Left lung (tissue), 10 donors: Measurements from ENCODE around the gene IL20RA. TPM values are rescaled to one million over a fixed set of nuclear protein-coding genes. Genes with fewer than 3 reads are reported as not detected.

ENCODE experiments used
- ATAC-seq: fragments of 200-7000 bp; cut with Tn5 transposase; one replicate; pipeline ENCODE4 v1.9.1; 2020; ENCODE audit warnings: moderate library complexity
- DNase-seq, 4 donors: peaks; one replicate each; pipeline ENCODE4 v3.0.0-alpha.2; 2013 to 2020
- H3K27ac ChIP-seq, 2 donors: fragments of 200-600 bp; sonication (generic) in 1 of 2; one replicate each; pipeline versions ENCODE4 v1.5.0 to v1.8.0; 2020 to 2021
- H3K27me3 ChIP-seq, 2 donors: fragments of 200-600 bp; sonication (generic) in 1 of 2; one replicate each; pipeline versions ENCODE4 v1.5.0 to v1.8.0; 2020 to 2021
- H3K36me3 ChIP-seq, 2 donors: fragments of 200-600 bp; sonication (generic) in 1 of 2; one replicate each; pipeline versions ENCODE4 v1.5.0 to v1.8.0; 2020 to 2021
- H3K4me1 ChIP-seq, 2 donors: fragments of 200-600 bp; one replicate each; pipeline ENCODE4 v1.8.0; 2021
- H3K4me3 ChIP-seq, 2 donors: fragments of 200-600 bp; sonication (generic) in 1 of 2; one replicate each; pipeline versions ENCODE4 v1.5.0 to v1.8.0; 2020 to 2021; ENCODE audit warnings: mild to moderate bottlenecking in 1 of 2
- H3K9me3 ChIP-seq, 2 donors: fragments of 200-600 bp; sonication (generic) in 1 of 2; one replicate each; pipeline versions ENCODE4 v1.5.0 to v1.8.0; 2020 to 2021
- intact Hi-C, 2 donors: fragments of 100-400 bp; cut with DNase I; formaldehyde crosslinking; loops; one replicate each; pipeline versions ENCODE4 v1.11.2 to v1.14.2; 2022
- polyA plus RNA-seq, 6 donors: library from polyadenylated mRNA; unstranded; fragments of 120-200 nt; gene quantifications; one replicate each; pipeline ENCODE4 v1.2.1, GENCODE V29; 2013; ENCODE audit not compliant: insufficient read length in 6 of 6
- total RNA-seq, 2 donors: library from RNA; stranded (reverse); fragmentation: NEBNext Ultra II Directional; extraction: Animal tissue kit (Norgen Biotek cat#: 25700); gene quantifications; one replicate each; pipeline ENCODE4 v1.2.1, GENCODE V29; 2021
- TF ChIP-seq, protein P1 (sequence below), 2 donors: fragments of 200-600 bp; sonication (generic) in 1 of 2; IDR thresholded peaks; one replicate each; pipeline versions ENCODE4 v1.5.0 to v1.8.0; 2021; ENCODE audit warnings: antibody characterized with exemption in 2 of 2
- donor health status: DM: no; HTN: yes; CAD: no.
- donor health status: DM: no; HTN: no; CAD: no.

The IL20RA gene
- total and polyA plus RNA-seq, 8 donors = 1.7 to 6.0 (median 2.6) TPM

- TF ChIP-seq, protein P1, sequence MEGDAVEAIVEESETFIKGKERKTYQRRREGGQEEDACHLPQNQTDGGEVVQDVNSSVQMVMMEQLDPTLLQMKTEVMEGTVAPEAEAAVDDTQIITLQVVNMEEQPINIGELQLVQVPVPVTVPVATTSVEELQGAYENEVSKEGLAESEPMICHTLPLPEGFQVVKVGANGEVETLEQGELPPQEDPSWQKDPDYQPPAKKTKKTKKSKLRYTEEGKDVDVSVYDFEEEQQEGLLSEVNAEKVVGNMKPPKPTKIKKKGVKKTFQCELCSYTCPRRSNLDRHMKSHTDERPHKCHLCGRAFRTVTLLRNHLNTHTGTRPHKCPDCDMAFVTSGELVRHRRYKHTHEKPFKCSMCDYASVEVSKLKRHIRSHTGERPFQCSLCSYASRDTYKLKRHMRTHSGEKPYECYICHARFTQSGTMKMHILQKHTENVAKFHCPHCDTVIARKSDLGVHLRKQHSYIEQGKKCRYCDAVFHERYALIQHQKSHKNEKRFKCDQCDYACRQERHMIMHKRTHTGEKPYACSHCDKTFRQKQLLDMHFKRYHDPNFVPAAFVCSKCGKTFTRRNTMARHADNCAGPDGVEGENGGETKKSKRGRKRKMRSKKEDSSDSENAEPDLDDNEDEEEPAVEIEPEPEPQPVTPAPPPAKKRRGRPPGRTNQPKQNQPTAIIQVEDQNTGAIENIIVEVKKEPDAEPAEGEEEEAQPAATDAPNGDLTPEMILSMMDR (IDR thresholded peaks at IDR 0.05) = no peak
- peak; percentile 51 for ATAC-seq
- no peak overlapping the region for H3K27ac ChIP-seq
- no peak overlapping the region for H3K4me3 ChIP-seq
- H3K9me3 ChIP-seq = no peaks in the 10 kb centered on the region
- peaks cover 4 to 14% of the 10 kb centered on the region in 2 donors for H3K27me3 ChIP-seq
- H3K36me3 ChIP-seq = no peaks in the 10 kb centered on the region
- DNase-seq = no peak
- intact Hi-C loops = no loop called here
- H3K4me1 ChIP-seq = no peaks in the 10 kb centered on the region
Measured at GRCh38 chr6:137000825-137001224, 43.9 kb downstream of the IL20RA start.

DNA sequence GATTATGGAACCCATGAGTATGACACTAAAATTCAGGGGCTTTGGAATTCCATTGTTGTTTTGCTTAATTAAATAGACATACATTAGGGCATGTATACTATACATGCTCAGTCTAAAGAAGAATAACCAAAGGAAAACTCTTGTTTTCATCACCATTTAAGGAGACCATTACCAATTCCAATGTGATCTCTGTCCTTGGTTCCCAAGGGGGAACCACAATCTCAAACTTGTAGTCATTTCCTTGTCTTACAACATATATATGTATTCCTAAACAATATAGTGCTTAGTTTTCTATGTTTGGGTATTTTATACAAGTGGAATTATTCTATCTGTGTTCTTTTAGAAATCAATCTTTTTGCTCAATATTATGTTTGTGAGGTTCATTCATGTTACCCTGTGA is 49.2 kb downstream of the IL20RA start:
- H3K27me3 ChIP-seq = peaks cover 19 to 59% of the 10 kb centered on the region in 2 donors
- intact Hi-C loops = no loop called here
- no peak for DNase-seq
- ATAC-seq = no peak
- no peaks in the 10 kb centered on the region for H3K9me3 ChIP-seq
- H3K4me3 ChIP-seq = no peak overlapping the region
- H3K4me1 ChIP-seq = no peaks in the 10 kb centered on the region
- TF ChIP-seq, protein P1 (IDR thresholded peaks at IDR 0.05) = no peak
- H3K27ac ChIP-seq = no peak overlapping the region
- H3K36me3 ChIP-seq = no peaks in the 10 kb centered on the region

DNA sequence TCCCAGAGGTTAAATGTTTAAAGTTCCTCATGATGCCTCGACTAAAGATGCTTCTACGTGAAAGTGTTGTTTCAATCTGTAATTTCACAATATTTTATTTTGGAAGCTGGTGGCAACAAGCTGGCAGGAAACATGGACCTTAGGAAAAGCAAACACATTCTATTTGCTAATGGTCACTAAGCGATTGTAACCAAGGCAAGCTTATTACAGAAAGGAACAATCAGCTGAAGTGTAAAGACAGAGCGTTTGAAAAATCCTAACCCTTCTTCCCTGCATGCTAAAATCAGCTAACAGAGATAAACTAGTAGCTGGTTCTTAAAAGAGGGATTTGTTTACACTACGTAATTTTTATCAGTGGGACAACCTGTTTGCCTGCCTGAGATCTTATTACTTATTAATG is 50.0 kb downstream of the IL20RA start:
- Histone ChIP-seq H3K36me3 (no peaks in the 10 kb centered on the region), H3K27ac (no peak overlapping the region), H3K27me3 (peaks cover 27 to 66% of the 10 kb centered on the region in 2 donors), H3K4me3 (no peak overlapping the region), H3K4me1 (peaks cover 4 to 5% of the 10 kb centered on the region in 2 donors), H3K9me3 (no peaks in the 10 kb centered on the region)
- DNase-seq (peak in 1 of 4 donors; percentile 26), ATAC-seq (peak; percentile 73)
- TF ChIP-seq, protein P1 (IDR thresholded peaks at IDR 0.05) = no peak
- intact Hi-C loops = no loop called here

GRCh38 chr6:136992113-136992512 is 52.7 kb downstream of the IL20RA start:
- Histone ChIP-seq H3K27me3 (peaks cover 45 to 91% of the 10 kb centered on the region in 2 donors), H3K4me3 (no peak overlapping the region)
- intact Hi-C loops = no loop called here

GRCh38 chr6:136991646-136992045 is 53.1 kb downstream of the IL20RA start:
- no peak for DNase-seq
- H3K36me3 ChIP-seq = no peaks in the 10 kb centered on the region
- peaks cover 6 to 8% of the 10 kb centered on the region in 2 donors for H3K4me1 ChIP-seq
- H3K27me3 ChIP-seq = peaks cover 45 to 91% of the 10 kb centered on the region in 2 donors
- ATAC-seq = no peak
- H3K4me3 ChIP-seq = no peak overlapping the region
- intact Hi-C loops = no loop called here
- no peak overlapping the region for H3K27ac ChIP-seq
- TF ChIP-seq, protein P1 (IDR thresholded peaks at IDR 0.05) = no peak
- no peaks in the 10 kb centered on the region for H3K9me3 ChIP-seq

More at GRCh38 chr6:136992113-136992512, 52.7 kb downstream of the IL20RA start:
- Histone ChIP-seq H3K27ac (no peak overlapping the region), H3K4me1 (peaks cover 6 to 8% of the 10 kb centered on the region in 2 donors), H3K9me3 (no peaks in the 10 kb centered on the region), H3K36me3 (no peaks in the 10 kb centered on the region)
- TF ChIP-seq, protein P1 (IDR thresholded peaks at IDR 0.05) = no peak
- DNase-seq = no peak
- ATAC-seq = no peak
